CD14-positive monocyte (primary cell): ENCODE measurements around the gene TRABD. TPM values are rescaled to one million over a fixed set of nuclear protein-coding genes. Genes with fewer than 3 reads are reported as not detected.
A peak's percentile ranks its signal among the peaks of the same experiment; 100 is the strongest.

Experiments used
- DNase-seq, 3 donors: peaks; one replicate each; pipeline ENCODE4 v3.0.0-alpha.2; 2011 to 2022
- H2AFZ ChIP-seq: 2 replicates; pipeline ENCODE4 v1.6.0; 2012; ENCODE audit warnings: mild to moderate bottlenecking, low read depth, low read length, inconsistent platforms; ENCODE audit not compliant: insufficient read depth, poor library complexity, severe bottlenecking
- H3K27ac ChIP-seq, 2 donors: 1 replicate in 1 of 2; 2 replicates in 1 of 2; pipeline ENCODE4 v1.5.1; 2012 to 2013; ENCODE audit warnings: low read length in 2 of 2, control low read depth in 1 of 2, inconsistent platforms in 1 of 2, low read depth in 1 of 2, mild to moderate bottlenecking in 1 of 2
- H3K27me3 ChIP-seq, 2 donors: one replicate each; pipeline versions ENCODE4 v1.6.0 to v1.6.1; 2011 to 2013; ENCODE audit warnings: low read length in 2 of 2; ENCODE audit not compliant: control insufficient read depth in 2 of 2, insufficient read depth in 2 of 2
- H3K36me3 ChIP-seq, 2 donors: replicated peaks in 1 of 2; 1 replicate in 1 of 2; 2 replicates in 1 of 2; pipeline versions ENCODE4 v1.5.1 to v1.6.1; 2012 to 2013; ENCODE audit warnings: low read length in 2 of 2, control low read depth in 1 of 2, inconsistent platforms in 1 of 2, mild to moderate bottlenecking in 1 of 2; ENCODE audit not compliant: insufficient read depth in 2 of 2, control insufficient read depth in 1 of 2
- H3K4me1 ChIP-seq, 2 donors: 1 replicate in 1 of 2; 2 replicates in 1 of 2; pipeline versions ENCODE4 v1.5.1 to v1.6.1; 2012 to 2013; ENCODE audit warnings: low read length in 2 of 2, control low read depth in 1 of 2, inconsistent platforms in 1 of 2, mild to moderate bottlenecking in 1 of 2, moderate library complexity in 1 of 2; ENCODE audit not compliant: insufficient read depth in 2 of 2, control insufficient read depth in 1 of 2
- H3K4me2 ChIP-seq: replicated peaks from 2 replicates; pipeline ENCODE3; 2012; ENCODE audit warnings: low read length, moderate library complexity, mild to moderate bottlenecking; ENCODE audit not compliant: poor library complexity, severe bottlenecking; ENCODE audit errors: extremely low read depth
- H3K4me3 ChIP-seq, 3 experiments: fragments of 200-600 bp in 1 of 3; sonication (generic) in 1 of 3; replicated peaks in 1 of 3; 1 replicate in 2 of 3; 2 replicates in 1 of 3; pipeline ENCODE4 v1.5.1; 2011 to 2013; ENCODE audit warnings: low read length in 3 of 3, mild to moderate bottlenecking in 3 of 3, control low read depth in 2 of 3, low read depth in 2 of 3, inconsistent platforms in 1 of 3, moderate library complexity in 1 of 3
- H3K79me2 ChIP-seq: 2 replicates; pipeline ENCODE4 v1.6.0; 2012; ENCODE audit warnings: mild to moderate bottlenecking, control low read depth, inconsistent platforms, low read length, moderate library complexity; ENCODE audit not compliant: insufficient read depth
- H3K9ac ChIP-seq: 2 replicates; pipeline ENCODE4 v1.6.0; 2017; ENCODE audit warnings: low read length, mild to moderate bottlenecking; ENCODE audit not compliant: insufficient read depth, poor library complexity, severe bottlenecking
- H3K9me3 ChIP-seq, 2 donors: replicated peaks in 1 of 2; 1 replicate in 1 of 2; 2 replicates in 1 of 2; pipeline versions ENCODE4 v1.5.1 to v1.6.1; 2012 to 2013; ENCODE audit warnings: low read length in 2 of 2, control low read depth in 1 of 2; ENCODE audit not compliant: control insufficient read depth in 1 of 2, insufficient read depth in 1 of 2
- H4K20me1 ChIP-seq: 2 replicates; pipeline ENCODE4 v1.6.0; 2012; ENCODE audit warnings: mild to moderate bottlenecking, low read length, control low read depth, moderate library complexity; ENCODE audit not compliant: insufficient read depth
- H3K27ac Mint-ChIP-seq, 7 donors: one replicate each; pipeline ENCODE4 v1.8.0; 2020; ENCODE audit warnings: mild to moderate bottlenecking in 7 of 7, mixed read lengths in 7 of 7, moderate library complexity in 6 of 7, inconsistent platforms in 2 of 7
- H3K27me3 Mint-ChIP-seq, 3 donors: one replicate each; pipeline ENCODE4 v1.8.0; 2021 to 2022; ENCODE audit warnings: low read depth in 3 of 3, mild to moderate bottlenecking in 3 of 3, mixed read lengths in 3 of 3, moderate library complexity in 3 of 3, inconsistent platforms in 1 of 3
- H3K36me3 Mint-ChIP-seq, 2 donors: one replicate each; pipeline ENCODE4 v1.8.0; 2020; ENCODE audit warnings: mixed read lengths in 2 of 2, inconsistent platforms in 1 of 2, mild to moderate bottlenecking in 1 of 2
- H3K4me1 Mint-ChIP-seq: one replicate; pipeline ENCODE4 v1.8.0; 2020; ENCODE audit warnings: mild to moderate bottlenecking, mixed read lengths
- H3K4me3 Mint-ChIP-seq, 2 donors: one replicate each; pipeline ENCODE4 v1.8.0; 2020; ENCODE audit warnings: mild to moderate bottlenecking in 2 of 2, mixed read lengths in 2 of 2, moderate library complexity in 1 of 2
- H3K9me3 Mint-ChIP-seq, 7 donors: one replicate each; pipeline ENCODE4 v1.8.0; 2020 to 2022; ENCODE audit warnings: mixed read lengths in 7 of 7, mild to moderate bottlenecking in 6 of 7, moderate library complexity in 6 of 7, inconsistent platforms in 2 of 7
- WGBS: methylation state at CpG from one replicate; pipeline ENCODE4 v1.1.5; 2013; ENCODE audit warnings: missing lambda C conversion rate; ENCODE audit not compliant: insufficient coverage; 5-methylcytosine and 5-hydroxymethylcytosine counted together
- intact Hi-C, 2 donors: fragments of 100-400 bp; cut with micrococcal nuclease; formaldehyde crosslinking; loops; one replicate each; pipeline versions ENCODE4 v1.15.0 to v1.15.1; 2023
- polyA plus RNA-seq, 3 donors: library from polyadenylated mRNA; depleted of rRNA in 1 of 3; unstranded in 2 of 3; stranded (reverse) in 1 of 3; fragments of 300-500 nt in 2 of 3; fragments of >200 nt in 1 of 3; fragmentation: Illumina TruSeq in 2 of 3; gene quantifications; 1 replicate in 2 of 3; 2 replicates in 1 of 3; pipeline ENCODE4 v1.2.3, GENCODE V29; 2012 to 2021
- TF ChIP-seq, protein P1 (sequence below): fragments of 200-600 bp; IDR thresholded peaks from one replicate; pipeline ENCODE4 v1.8.0; 2022; ENCODE audit warnings: antibody characterized with exemption, mild to moderate bottlenecking

TRABD gene
- polyA plus RNA-seq, 3 donors, result 34.5 to 240 (median 39.3) TPM

GRCh38 chr22:50225200-50225969, 39.7 kb downstream of the TRABD start:
- no peak for DNase-seq
- H3K27ac Mint-ChIP-seq, result peak overlapping the region in 1 of 7 donors; percentile 40
- Histone ChIP-seq H3K9ac (no peak overlapping the region), H2AFZ (no peak overlapping the region), H3K36me3 (peaks cover 75 to 88% of the 10 kb centered on the region in 2 donors), H3K9me3 (no peaks in the 10 kb centered on the region), H3K79me2 (no peaks in the 10 kb centered on the region), H3K27ac (no peak overlapping the region), H3K4me3 (no peak overlapping the region), H3K27me3 (no peaks in the 10 kb centered on the region), H3K4me1 (no peaks in the 10 kb centered on the region), H4K20me1 (peaks cover 3% of the 10 kb centered on the region), H3K4me2 (no peak overlapping the region)
- no peaks in the 10 kb centered on the region for H3K4me1 Mint-ChIP-seq
- no peaks in the 10 kb centered on the region for H3K9me3 Mint-ChIP-seq
- intact Hi-C loops, result no loop called here
- peaks cover 65 to 87% of the 10 kb centered on the region in 2 donors for H3K36me3 Mint-ChIP-seq
- WGBS, result 97% methylated on average over 23 of the region's 24 CpGs
- H3K27me3 Mint-ChIP-seq, result no peaks in the 10 kb centered on the region
- no peak overlapping the region for H3K4me3 Mint-ChIP-seq
- TF ChIP-seq, protein P1, sequence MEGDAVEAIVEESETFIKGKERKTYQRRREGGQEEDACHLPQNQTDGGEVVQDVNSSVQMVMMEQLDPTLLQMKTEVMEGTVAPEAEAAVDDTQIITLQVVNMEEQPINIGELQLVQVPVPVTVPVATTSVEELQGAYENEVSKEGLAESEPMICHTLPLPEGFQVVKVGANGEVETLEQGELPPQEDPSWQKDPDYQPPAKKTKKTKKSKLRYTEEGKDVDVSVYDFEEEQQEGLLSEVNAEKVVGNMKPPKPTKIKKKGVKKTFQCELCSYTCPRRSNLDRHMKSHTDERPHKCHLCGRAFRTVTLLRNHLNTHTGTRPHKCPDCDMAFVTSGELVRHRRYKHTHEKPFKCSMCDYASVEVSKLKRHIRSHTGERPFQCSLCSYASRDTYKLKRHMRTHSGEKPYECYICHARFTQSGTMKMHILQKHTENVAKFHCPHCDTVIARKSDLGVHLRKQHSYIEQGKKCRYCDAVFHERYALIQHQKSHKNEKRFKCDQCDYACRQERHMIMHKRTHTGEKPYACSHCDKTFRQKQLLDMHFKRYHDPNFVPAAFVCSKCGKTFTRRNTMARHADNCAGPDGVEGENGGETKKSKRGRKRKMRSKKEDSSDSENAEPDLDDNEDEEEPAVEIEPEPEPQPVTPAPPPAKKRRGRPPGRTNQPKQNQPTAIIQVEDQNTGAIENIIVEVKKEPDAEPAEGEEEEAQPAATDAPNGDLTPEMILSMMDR, result no peak

DNA sequence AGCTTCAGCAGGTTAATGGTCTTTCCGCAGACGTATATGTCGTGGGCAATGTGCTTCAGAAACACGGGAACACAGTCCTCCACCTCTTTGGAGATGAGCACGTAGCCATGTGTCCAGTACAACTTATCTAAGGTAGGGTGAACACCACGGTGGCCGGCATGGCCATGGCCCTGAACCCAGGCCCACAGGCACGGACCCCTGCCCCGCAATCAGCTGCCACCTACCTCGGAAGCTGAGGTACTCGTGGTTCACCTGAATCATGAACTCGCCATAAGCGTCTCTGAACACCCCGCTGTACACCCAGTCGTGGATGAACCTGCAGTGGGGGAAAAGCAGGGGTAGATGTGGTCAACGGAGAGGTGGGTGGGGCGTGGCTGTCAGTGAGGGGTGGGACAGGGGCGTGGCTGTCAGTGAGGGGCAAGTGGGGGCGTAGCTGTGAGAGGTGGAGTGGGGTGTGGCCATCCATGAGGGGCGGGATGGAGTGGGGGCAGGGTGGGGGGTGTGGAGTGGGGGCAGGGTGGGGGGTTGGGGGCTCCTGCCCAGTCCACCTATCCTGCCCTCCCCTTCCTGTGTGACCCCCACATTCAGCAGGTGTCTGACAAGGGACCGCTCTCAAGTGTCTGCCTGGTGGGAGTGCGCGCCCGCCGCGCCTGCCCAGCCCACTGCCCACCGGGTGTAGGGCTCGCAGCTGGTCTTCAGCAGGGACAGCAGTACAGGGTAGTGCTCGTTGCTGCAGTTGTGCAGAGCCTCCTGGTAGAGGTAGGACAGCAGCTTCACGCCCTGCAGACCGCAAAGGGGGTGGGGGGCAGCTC, 40.6 kb downstream of the TRABD start:
- Histone ChIP-seq H3K4me3 (no peak overlapping the region), H3K4me2 (no peak overlapping the region), H4K20me1 (no peaks in the 10 kb centered on the region), H3K79me2 (no peaks in the 10 kb centered on the region), H3K4me1 (no peaks in the 10 kb centered on the region), H3K27me3 (no peaks in the 10 kb centered on the region), H3K36me3 (peaks cover 67 to 83% of the 10 kb centered on the region in 2 donors), H2AFZ (no peak overlapping the region), H3K9me3 (no peaks in the 10 kb centered on the region), H3K27ac (no peak overlapping the region), H3K9ac (no peak overlapping the region)
- WGBS, result 99% methylated on average over 22 of the region's 31 CpGs
- H3K36me3 Mint-ChIP-seq, result peaks cover 58 to 87% of the 10 kb centered on the region in 2 donors
- intact Hi-C loops, result no loop called here
- no peaks in the 10 kb centered on the region for H3K4me1 Mint-ChIP-seq
- H3K27ac Mint-ChIP-seq, result no peak overlapping the region
- peaks cover 0 to 2% (median 0%) of the 10 kb centered on the region in 3 donors for H3K27me3 Mint-ChIP-seq
- H3K4me3 Mint-ChIP-seq, result no peak overlapping the region
- no peak for DNase-seq
- H3K9me3 Mint-ChIP-seq, result no peaks in the 10 kb centered on the region
- TF ChIP-seq, protein P1, result no peak
